Omental fat pad (tissue), 4 donors: ENCODE data around the gene CHRNG. TPM values are rescaled to one million over a fixed set of nuclear protein-coding genes. Genes with fewer than 3 reads are reported as not detected.

Experiments used
- ATAC-seq: fragments of 150-250 bp; one replicate; pipeline ENCODE4 v1.9.1; 2016; ENCODE audit warnings: mild to moderate bottlenecking, moderate library complexity; ENCODE audit not compliant: low FRiP score
- DNase-seq: peaks from one replicate; pipeline ENCODE4 v3.0.0-alpha.2; 2019; ENCODE audit warnings: low spot score
- total RNA-seq, 4 donors: library from RNA; depleted of rRNA; stranded (reverse); fragments of >200 nt; gene quantifications; one replicate each; pipeline ENCODE4 v1.1.0, GENCODE V29; 2016
- TF ChIP-seq, protein P1 (sequence below), 3 donors: fragments of 450-650 bp; IDR thresholded peaks; one replicate each; pipeline ENCODE4 v1.5.1; 2016 to 2017; ENCODE audit warnings: antibody characterized with exemption in 3 of 3, mild to moderate bottlenecking in 3 of 3, moderate library complexity in 2 of 3

Gene CHRNG
- total RNA-seq, 4 donors from 2014 or later, result not detected

- DNase-seq (no peak), ATAC-seq (peak; percentile 84)
- TF ChIP-seq, protein P1, sequence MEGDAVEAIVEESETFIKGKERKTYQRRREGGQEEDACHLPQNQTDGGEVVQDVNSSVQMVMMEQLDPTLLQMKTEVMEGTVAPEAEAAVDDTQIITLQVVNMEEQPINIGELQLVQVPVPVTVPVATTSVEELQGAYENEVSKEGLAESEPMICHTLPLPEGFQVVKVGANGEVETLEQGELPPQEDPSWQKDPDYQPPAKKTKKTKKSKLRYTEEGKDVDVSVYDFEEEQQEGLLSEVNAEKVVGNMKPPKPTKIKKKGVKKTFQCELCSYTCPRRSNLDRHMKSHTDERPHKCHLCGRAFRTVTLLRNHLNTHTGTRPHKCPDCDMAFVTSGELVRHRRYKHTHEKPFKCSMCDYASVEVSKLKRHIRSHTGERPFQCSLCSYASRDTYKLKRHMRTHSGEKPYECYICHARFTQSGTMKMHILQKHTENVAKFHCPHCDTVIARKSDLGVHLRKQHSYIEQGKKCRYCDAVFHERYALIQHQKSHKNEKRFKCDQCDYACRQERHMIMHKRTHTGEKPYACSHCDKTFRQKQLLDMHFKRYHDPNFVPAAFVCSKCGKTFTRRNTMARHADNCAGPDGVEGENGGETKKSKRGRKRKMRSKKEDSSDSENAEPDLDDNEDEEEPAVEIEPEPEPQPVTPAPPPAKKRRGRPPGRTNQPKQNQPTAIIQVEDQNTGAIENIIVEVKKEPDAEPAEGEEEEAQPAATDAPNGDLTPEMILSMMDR (IDR thresholded peaks at IDR 0.05), result no peak
These were observed 49.4 kb downstream of the CHRNG start for GRCh38 chr2:232588680-232589585.

- no peak for DNase-seq
- ATAC-seq, result peak; percentile 78
- TF ChIP-seq, protein P1 (IDR thresholded peaks at IDR 0.05), result no peak
These were observed 53.4 kb downstream of the CHRNG start for GRCh38 chr2:232592772-232593395.

GRCh38 chr2:232593982-232594381 is 54.5 kb downstream of the CHRNG start:
- DNase-seq, result no peak
- TF ChIP-seq, protein P1 (IDR thresholded peaks at IDR 0.05), result no peak
- ATAC-seq, result no peak

Other genes starting within 250 kb of the CHRNG start
- gene ALPP, start 160.9 kb upstream of the CHRNG start, total RNA-seq, result not detected
- not detected for gene ALPG, start 132.8 kb upstream of the CHRNG start, total RNA-seq
- gene ALPI, start 83.5 kb upstream of the CHRNG start, total RNA-seq, result not detected
- gene ECEL1, start 51.9 kb upstream of the CHRNG start, total RNA-seq, result 1 to 10 TPM in 2 of 4 donors, under 1 TPM in 1, not detected in 1; 0.19 to 1.1 (median 1.0) TPM
- not detected for gene PRSS56, start 19.3 kb upstream of the CHRNG start, total RNA-seq
- gene CHRND, start 13.5 kb upstream of the CHRNG start, total RNA-seq, result not detected
- gene TIGD1, start 10.9 kb downstream of the CHRNG start, total RNA-seq, result 1 to 10 TPM; 1.5 to 3.8 (median 2.4) TPM
- gene EIF4E2, start 11.0 kb downstream of the CHRNG start, total RNA-seq, result 10 to 100 TPM; 32.2 to 45.4 (median 37.8) TPM
- gene EFHD1, start 93.9 kb downstream of the CHRNG start, total RNA-seq, result 10 to 100 TPM in 3 of 4 donors, 1 to 10 TPM in 1; 9.6 to 44.1 (median 18.1) TPM
- gene GIGYF2, start 157.6 kb downstream of the CHRNG start, total RNA-seq, result 10 to 100 TPM; 63.9 to 80.2 (median 72.2) TPM
- gene KCNJ13, start 236.9 kb downstream of the CHRNG start, total RNA-seq, result not detected